GM19452 (cell line): ENCODE measurements around the gene GJB3.
"Not testable (repeated sequence)": the region's sequence is repeated elsewhere in the genome, so short reads cannot be mapped to it uniquely, and the experiment has no call there.

Experiments
- ATAC-seq: cut with Tn5 transposase; IDR thresholded peaks from one replicate; pipeline ENCODE4 v1.9.1; 2021; ENCODE audit not compliant: unreplicated experiment

The GJB3 gene

GRCh38 chr1:34785231-34785874 lies 4.3 kb downstream of the GJB3 start:
- ATAC-seq = no peak

- no peak for ATAC-seq
Observed at GRCh38 chr1:34785875-34786470, 5.0 kb downstream of the GJB3 start.

- ATAC-seq = no peak
Observed at GRCh38 chr1:34786521-34787325, 5.7 kb downstream of the GJB3 start.

DNA sequence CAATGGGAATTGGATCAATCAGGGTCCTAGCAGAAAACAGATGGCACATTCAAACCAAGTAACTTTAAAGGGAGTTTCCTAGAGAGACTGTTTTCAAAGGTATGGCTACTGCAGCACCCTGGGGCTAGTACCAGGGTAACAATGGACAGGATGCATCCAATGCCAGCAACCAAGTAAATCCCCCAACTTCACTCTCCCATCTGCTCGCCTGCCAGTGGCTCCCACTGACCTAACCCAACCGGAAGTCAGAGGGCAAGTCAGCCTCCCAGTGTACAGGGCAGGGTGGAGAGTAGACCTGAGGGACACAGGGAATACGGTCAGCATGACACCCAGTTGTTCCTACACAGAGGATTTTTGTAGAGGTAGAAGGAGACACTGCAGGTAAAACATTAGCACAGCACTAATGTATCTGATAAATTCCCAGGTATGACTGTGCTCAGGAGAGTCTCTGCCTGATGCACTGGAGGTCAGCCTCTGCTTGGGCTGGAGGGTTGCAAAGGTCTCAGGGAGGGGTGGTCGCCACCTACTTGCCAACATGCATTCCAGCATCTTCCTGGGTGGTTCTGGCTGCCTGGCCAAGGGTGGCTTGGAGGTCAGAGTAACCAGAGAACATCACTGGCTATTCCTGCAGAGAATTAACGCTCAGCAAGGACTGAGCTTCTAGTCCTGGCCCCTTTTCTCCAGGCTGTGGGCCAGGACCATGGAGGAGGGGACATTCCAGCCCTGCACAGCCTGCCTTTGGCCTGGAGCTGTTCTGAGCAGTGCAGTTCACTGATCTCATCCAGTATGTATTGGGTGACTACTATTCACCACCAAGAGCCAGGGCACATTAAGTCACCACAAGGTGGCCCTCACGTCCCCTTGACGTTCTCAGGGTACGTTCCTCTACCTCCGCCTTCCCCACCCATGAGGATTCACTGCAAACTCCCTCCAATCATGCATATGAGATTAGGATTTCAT lies 6.7 kb downstream of the GJB3 start:
- ATAC-seq = no peak

GRCh38 chr1:34790985-34791384 lies 10.0 kb downstream of the GJB3 start:
- no peak for ATAC-seq

DNA sequence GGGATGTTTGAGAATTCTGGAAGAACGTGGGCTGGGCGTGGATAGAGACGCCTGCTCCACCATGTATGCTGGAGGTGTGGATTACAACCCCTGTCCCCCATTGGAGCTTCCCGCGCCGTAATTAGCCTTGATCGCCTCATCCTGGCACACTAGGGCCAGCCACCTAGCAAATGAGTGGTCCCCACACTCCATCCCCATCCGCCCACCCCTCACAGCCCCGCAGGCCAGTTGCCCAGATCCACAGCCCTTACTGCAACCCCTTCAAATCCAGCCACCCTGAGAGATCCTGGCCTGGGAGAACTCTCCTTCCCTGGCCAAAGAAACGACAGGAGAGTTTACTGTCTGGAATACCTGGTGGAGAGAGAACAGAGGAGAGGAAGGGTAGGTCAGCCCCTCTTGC lies 11.4 kb downstream of the GJB3 start:
- no peak for ATAC-seq

- ATAC-seq = no peak
Observed at GRCh38 chr1:34792868-34793727, 12.1 kb downstream of the GJB3 start, which contains the start of gene GJA4. GJA4 (plus strand) TSS chr1:34792999; CDS start chr1:34794214, 1,215 bp downstream.

- no peak for ATAC-seq
Observed at GRCh38 chr1:34794001-34794789, 13.2 kb downstream of the GJB3 start.

DNA sequence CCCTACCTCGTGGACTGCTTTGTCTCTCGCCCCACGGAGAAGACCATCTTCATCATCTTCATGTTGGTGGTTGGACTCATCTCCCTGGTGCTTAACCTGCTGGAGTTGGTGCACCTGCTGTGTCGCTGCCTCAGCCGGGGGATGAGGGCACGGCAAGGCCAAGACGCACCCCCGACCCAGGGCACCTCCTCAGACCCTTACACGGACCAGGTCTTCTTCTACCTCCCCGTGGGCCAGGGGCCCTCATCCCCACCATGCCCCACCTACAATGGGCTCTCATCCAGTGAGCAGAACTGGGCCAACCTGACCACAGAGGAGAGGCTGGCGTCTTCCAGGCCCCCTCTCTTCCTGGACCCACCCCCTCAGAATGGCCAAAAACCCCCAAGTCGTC lies 13.8 kb downstream of the GJB3 start:
- no peak for ATAC-seq

- no peak for ATAC-seq
Observed at GRCh38 chr1:34795916-34796315, 14.9 kb downstream of the GJB3 start.

- peak; percentile 68 for ATAC-seq
Observed at GRCh38 chr1:34796990-34797389, 16.0 kb downstream of the GJB3 start.

GRCh38 chr1:34800214-34800613 lies 19.2 kb downstream of the GJB3 start:
- no peak for ATAC-seq

DNA sequence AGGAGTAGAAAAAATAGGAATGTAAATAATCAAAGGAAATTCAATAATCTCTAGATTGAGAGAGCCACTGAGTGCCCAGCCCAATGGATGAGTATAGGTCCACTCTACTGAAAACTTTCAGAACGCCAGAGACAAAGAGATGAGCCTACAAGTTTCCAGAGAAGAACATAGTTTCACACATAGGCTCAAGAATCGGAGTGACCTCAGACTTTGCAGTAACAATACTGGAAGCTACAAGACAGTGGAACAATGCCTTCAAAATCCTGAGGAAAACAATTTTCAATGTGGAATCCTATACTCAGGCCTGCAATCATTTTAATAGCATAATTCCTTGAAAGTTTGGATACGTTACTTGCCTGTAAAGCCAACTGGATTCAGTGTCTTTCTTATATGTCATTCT lies 22.8 kb downstream of the GJB3 start:
- ATAC-seq = no peak

GRCh38 chr1:34806396-34806795 lies 25.4 kb downstream of the GJB3 start:
- ATAC-seq = no peak

GRCh38 chr1:34808051-34808810 lies 27.2 kb downstream of the GJB3 start:
- no peak for ATAC-seq

DNA sequence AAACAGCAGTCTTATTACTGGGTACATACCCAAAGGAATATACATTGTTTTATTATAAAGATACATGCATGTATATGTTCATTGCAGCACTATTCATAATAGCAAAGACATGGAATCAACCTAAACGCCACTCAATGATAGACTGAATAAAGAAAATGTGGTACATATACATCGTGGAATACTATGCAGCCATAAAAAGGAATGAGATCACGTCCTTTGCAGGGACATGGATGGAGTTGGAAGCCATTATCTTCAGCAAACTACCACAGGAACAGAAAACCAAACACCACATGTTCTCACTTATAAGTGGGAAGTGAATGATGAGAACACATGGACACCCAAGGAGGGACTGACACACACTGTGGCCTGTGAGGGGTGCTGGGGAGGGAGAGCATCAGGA lies 29.8 kb downstream of the GJB3 start:
- ATAC-seq = not testable (repeated sequence)

DNA sequence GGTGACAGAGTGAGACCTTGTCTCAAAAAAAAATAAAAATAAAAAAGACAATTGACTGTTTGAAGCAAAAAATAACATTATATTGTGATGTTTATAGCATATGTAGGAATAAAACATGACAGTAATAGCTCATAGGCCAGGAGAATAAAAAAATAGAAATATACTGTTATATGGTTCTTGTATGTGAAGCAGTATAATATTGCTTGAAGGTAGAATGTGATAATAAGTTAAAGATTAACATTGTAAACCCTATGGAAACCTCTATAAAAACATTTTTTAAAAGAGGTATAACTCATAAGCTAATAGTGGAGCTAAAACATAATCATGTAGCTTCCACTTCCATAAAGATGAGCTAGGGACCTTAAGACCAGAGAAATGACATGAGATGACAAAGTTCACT lies 35.3 kb downstream of the GJB3 start:
- no peak for ATAC-seq

- ATAC-seq = no peak
Observed at GRCh38 chr1:34816778-34817177, 35.8 kb downstream of the GJB3 start.

GRCh38 chr1:34818862-34819261 lies 37.8 kb downstream of the GJB3 start:
- ATAC-seq = not testable (repeated sequence)
